Loucy (cell line): Measurements from ENCODE around the gene DENND5B.

Experiments used
- H2AFZ ChIP-seq: fragments of 200-600 bp; sonication (generic); 2 replicates; pipeline ENCODE4 v1.6.0; 2016; ENCODE audit warnings: antibody characterized with exemption, mild to moderate bottlenecking, low read length, moderate library complexity
- H3F3A ChIP-seq: fragments of 200-600 bp; 2 replicates; pipeline ENCODE4 v1.6.0; 2016; ENCODE audit warnings: antibody characterized with exemption, low read depth, mild to moderate bottlenecking
- H3K27me3 ChIP-seq: fragments of 200-600 bp; sonication (generic); 2 replicates; pipeline ENCODE4 v1.6.1; 2014; ENCODE audit warnings: low read length, mild to moderate bottlenecking; ENCODE audit not compliant: insufficient read depth, poor library complexity, severe bottlenecking
- H3K36me3 ChIP-seq: fragments of 200-600 bp; sonication (generic); 2 replicates; pipeline ENCODE4 v1.6.1; 2016; ENCODE audit warnings: low read length; ENCODE audit not compliant: insufficient read depth
- H3K4me1 ChIP-seq: fragments of 200-600 bp; sonication (generic); 2 replicates; pipeline ENCODE4 v1.5.1; 2014; ENCODE audit warnings: low read length, mild to moderate bottlenecking; ENCODE audit not compliant: insufficient read depth, poor library complexity, severe bottlenecking
- H3K4me2 ChIP-seq: fragments of 200-600 bp; sonication (generic); 2 replicates; pipeline ENCODE4 v1.6.0; 2014; ENCODE audit warnings: antibody characterized with exemption, low read length, low read depth, mild to moderate bottlenecking; ENCODE audit not compliant: poor library complexity, severe bottlenecking
- H3K4me3 ChIP-seq: fragments of 200-600 bp; sonication (generic); 2 replicates; pipeline ENCODE4 v1.5.1; 2014; ENCODE audit warnings: low read length, mild to moderate bottlenecking, mixed read lengths; ENCODE audit not compliant: poor library complexity, severe bottlenecking
- H3K79me2 ChIP-seq: fragments of 200-600 bp; sonication (generic); 2 replicates; pipeline ENCODE4 v1.6.1; 2014; ENCODE audit warnings: low read length; ENCODE audit not compliant: insufficient read depth
- H3K9ac ChIP-seq: fragments of 200-600 bp; sonication (generic); 2 replicates; pipeline ENCODE4 v1.6.0; 2014; ENCODE audit warnings: mild to moderate bottlenecking, low read depth, low read length, moderate library complexity; ENCODE audit not compliant: poor library complexity, severe bottlenecking
- H3K9me2 ChIP-seq: fragments of 200-600 bp; sonication (generic); replicated peaks from 2 replicates; pipeline ENCODE4 v1.6.1; 2016; ENCODE audit warnings: low read depth, low read length, mixed read lengths
- H3K9me3 ChIP-seq: fragments of 200-600 bp; sonication (generic); 2 replicates; pipeline ENCODE4 v1.6.1; 2014; ENCODE audit warnings: mild to moderate bottlenecking, antibody characterized with exemption, low read length, low read depth; ENCODE audit not compliant: insufficient read depth
- H4K20me1 ChIP-seq: fragments of 200-600 bp; sonication (generic); 2 replicates; pipeline ENCODE4 v1.6.0; 2014; ENCODE audit warnings: antibody characterized with exemption, low read length, mild to moderate bottlenecking; ENCODE audit not compliant: insufficient read depth, poor library complexity, severe bottlenecking
- CTCF ChIP-seq: fragments of 200-600 bp; sonication (generic); conservative IDR thresholded peaks from 2 replicates; pipeline ENCODE4 v1.5.1; 2014; ENCODE audit warnings: mild to moderate bottlenecking, antibody characterized with exemption, low read length
- EZH2phosphoT487 ChIP-seq: fragments of 200-600 bp; IDR thresholded peaks from 2 replicates; pipeline ENCODE4 v1.6.1; 2018; ENCODE audit warnings: antibody characterized with exemption, mild to moderate bottlenecking, moderate library complexity, borderline replicate concordance

Gene DENND5B

GRCh38 chr12:31470459-31470858, 120.5 kb downstream of the DENND5B start:
- TF ChIP-seq EZH2phosphoT487 (no peak), CTCF (no peak)
- no peak overlapping the region for H3K4me2 ChIP-seq
- no peaks in the 10 kb centered on the region for H3K27me3 ChIP-seq

GRCh38 chr12:31466768-31467167, 124.2 kb downstream of the DENND5B start:
- Histone ChIP-seq H3K27me3 (no peaks in the 10 kb centered on the region), H3K36me3 (no peaks in the 10 kb centered on the region), H3K9me2 (no peaks in the 10 kb centered on the region), H3K4me1 (peaks cover 9% of the 10 kb centered on the region), H3K79me2 (no peaks in the 10 kb centered on the region), H3K9me3 (no peaks in the 10 kb centered on the region), H3K4me2 (no peak overlapping the region), H3K9ac (no peak overlapping the region), H3K4me3 (no peak overlapping the region), H4K20me1 (no peaks in the 10 kb centered on the region), H3F3A (no peaks in the 10 kb centered on the region), H2AFZ (no peak overlapping the region)
- TF ChIP-seq EZH2phosphoT487 (no peak), CTCF (no peak)

More at GRCh38 chr12:31470459-31470858, 120.5 kb downstream of the DENND5B start:
- Histone ChIP-seq H3K4me3 (no peak overlapping the region), H2AFZ (no peak overlapping the region), H3K9me2 (no peaks in the 10 kb centered on the region), H4K20me1 (no peaks in the 10 kb centered on the region), H3K4me1 (peaks cover 19% of the 10 kb centered on the region), H3K79me2 (no peaks in the 10 kb centered on the region), H3K9me3 (no peaks in the 10 kb centered on the region), H3K36me3 (no peaks in the 10 kb centered on the region), H3F3A (no peaks in the 10 kb centered on the region), H3K9ac (no peak overlapping the region)

- H3K36me3 ChIP-seq, result no peaks in the 10 kb centered on the region
- TF ChIP-seq CTCF (no peak), EZH2phosphoT487 (no peak)
- no peak overlapping the region for H3K9ac ChIP-seq
- no peaks in the 10 kb centered on the region for H3K9me3 ChIP-seq
- H3K4me3 ChIP-seq, result no peak overlapping the region
- H3K4me2 ChIP-seq, result no peak overlapping the region
- no peaks in the 10 kb centered on the region for H3F3A ChIP-seq
- no peaks in the 10 kb centered on the region for H3K9me2 ChIP-seq
- H4K20me1 ChIP-seq, result no peaks in the 10 kb centered on the region
- H3K4me1 ChIP-seq, result no peaks in the 10 kb centered on the region
- no peaks in the 10 kb centered on the region for H3K27me3 ChIP-seq
- no peak overlapping the region for H2AFZ ChIP-seq
- no peaks in the 10 kb centered on the region for H3K79me2 ChIP-seq
These were observed 125.9 kb downstream of the DENND5B start for GRCh38 chr12:31465002-31465401.
